Body of pancreas (tissue), 4 donors: Measurements from ENCODE around the gene NLRC4.
"Not testable (repeated sequence)": the region's sequence is repeated elsewhere in the genome, so short reads cannot be mapped to it uniquely, and the experiment has no call there.

Source experiments
- POLR2A ChIP-seq, 3 donors: fragments of 450-650 bp; IDR thresholded peaks; one replicate each; pipeline ENCODE4 v1.6.1; 2016; ENCODE audit warnings: antibody characterized with exemption in 3 of 3, mild to moderate bottlenecking in 2 of 3
- TF ChIP-seq, protein P1 (sequence below), 7 experiments: fragments of 450-650 bp in 4 of 7; fragments of 200-600 bp in 3 of 7; sonication (generic) in 3 of 7; IDR thresholded peaks; one replicate each; pipeline ENCODE4 v1.5.1; 2016 to 2019; ENCODE audit warnings: antibody characterized with exemption in 7 of 7

DNA sequence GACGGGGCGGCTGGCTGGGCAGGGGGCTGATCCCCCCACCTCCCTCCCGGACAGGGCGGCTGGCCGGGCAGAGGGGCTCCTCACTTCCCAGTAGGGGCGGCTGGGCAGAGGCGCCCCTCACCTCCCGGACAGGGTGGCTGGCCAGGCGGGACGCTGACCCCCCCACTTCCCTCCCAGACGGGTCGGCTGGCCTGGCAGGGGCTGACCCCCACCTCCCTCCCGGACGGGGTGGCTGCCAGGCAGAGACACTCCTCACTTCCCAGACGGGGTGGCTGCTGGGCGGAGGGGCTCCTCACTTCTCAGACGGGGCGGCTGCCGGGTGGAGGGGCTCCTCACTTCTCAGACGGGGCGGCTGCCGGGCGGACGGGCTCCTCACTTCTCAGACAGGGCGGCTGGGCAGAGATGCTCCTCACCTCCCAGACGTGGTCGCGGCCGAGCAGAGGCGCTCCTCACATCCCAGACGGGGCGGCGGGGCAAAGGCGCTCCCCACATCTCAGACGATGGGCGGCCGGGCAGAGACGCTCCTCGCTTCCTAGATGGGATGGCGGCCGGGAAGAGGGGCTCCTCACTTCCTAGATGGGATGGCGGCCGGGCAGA, 29.4 kb upstream of the NLRC4 start:
- TF ChIP-seq, protein P1, sequence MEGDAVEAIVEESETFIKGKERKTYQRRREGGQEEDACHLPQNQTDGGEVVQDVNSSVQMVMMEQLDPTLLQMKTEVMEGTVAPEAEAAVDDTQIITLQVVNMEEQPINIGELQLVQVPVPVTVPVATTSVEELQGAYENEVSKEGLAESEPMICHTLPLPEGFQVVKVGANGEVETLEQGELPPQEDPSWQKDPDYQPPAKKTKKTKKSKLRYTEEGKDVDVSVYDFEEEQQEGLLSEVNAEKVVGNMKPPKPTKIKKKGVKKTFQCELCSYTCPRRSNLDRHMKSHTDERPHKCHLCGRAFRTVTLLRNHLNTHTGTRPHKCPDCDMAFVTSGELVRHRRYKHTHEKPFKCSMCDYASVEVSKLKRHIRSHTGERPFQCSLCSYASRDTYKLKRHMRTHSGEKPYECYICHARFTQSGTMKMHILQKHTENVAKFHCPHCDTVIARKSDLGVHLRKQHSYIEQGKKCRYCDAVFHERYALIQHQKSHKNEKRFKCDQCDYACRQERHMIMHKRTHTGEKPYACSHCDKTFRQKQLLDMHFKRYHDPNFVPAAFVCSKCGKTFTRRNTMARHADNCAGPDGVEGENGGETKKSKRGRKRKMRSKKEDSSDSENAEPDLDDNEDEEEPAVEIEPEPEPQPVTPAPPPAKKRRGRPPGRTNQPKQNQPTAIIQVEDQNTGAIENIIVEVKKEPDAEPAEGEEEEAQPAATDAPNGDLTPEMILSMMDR (IDR thresholded peaks at IDR 0.05): not testable (repeated sequence)
- TF ChIP-seq POLR2A (IDR thresholded peaks at IDR 0.05): not testable (repeated sequence)
